Panc1 (cell line): ENCODE measurements around the gene SELENOW. TPM values are rescaled to one million over a fixed set of nuclear protein-coding genes. Genes with fewer than 3 reads are reported as not detected.

Experiments
- ATAC-seq: fragments of 200-7000 bp; cut with Tn5 transposase; 2 replicates; pipeline ENCODE4 v1.9.1; 2020; ENCODE audit warnings: mild to moderate bottlenecking, moderate library complexity
- BruUV-seq: library from RNA; stranded (reverse); fragments of 400-500 nt; replicated peaks from 2 replicates; lab custom pipeline; 2021; lab: Mats Ljungman, UMichigan
- CTCF ChIA-PET: fragments of 300-600 bp; sonication (Branson Sonifier 250); formaldehyde crosslinking; loops from one replicate; lab custom pipeline; 2022; ENCODE audit warnings: antibody characterized with exemption; lab: Charles Lee
- POLR2A ChIA-PET: fragments of 300-600 bp; sonication (Branson Sonifier 250); formaldehyde crosslinking; loops from one replicate; lab custom pipeline; 2022; ENCODE audit warnings: antibody characterized with exemption; lab: Charles Lee
- DNase-seq: peaks from one replicate; pipeline ENCODE4 v3.0.0-alpha.2; 2010; ENCODE audit warnings: low read depth, low spot score
- H3K27ac ChIP-seq: 2 replicates; pipeline ENCODE4 v1.5.1; 2011; ENCODE audit warnings: mild to moderate bottlenecking, low read length, inconsistent platforms
- H3K27me3 ChIP-seq: fragments of 200-500 bp; sonication (Bioruptor generic); 2 replicates; pipeline ENCODE4 v1.6.0; 2014; ENCODE audit warnings: low read length, inconsistent platforms; ENCODE audit not compliant: control insufficient read depth, insufficient read depth
- H3K36me3 ChIP-seq: fragments of 200-500 bp; sonication (Bioruptor generic); 2 replicates; pipeline ENCODE4 v1.5.1; 2014; ENCODE audit warnings: inconsistent platforms, mild to moderate bottlenecking, low read length, moderate library complexity; ENCODE audit not compliant: control insufficient read depth, insufficient read depth
- H3K4me1 ChIP-seq: 2 replicates; pipeline ENCODE4 v1.5.1; 2011; ENCODE audit warnings: inconsistent platforms, mild to moderate bottlenecking, low read length, moderate library complexity; ENCODE audit not compliant: control insufficient read depth, insufficient read depth
- H3K4me3 ChIP-seq, 2 experiments: 2 replicates each; pipeline ENCODE4 v1.5.1; 2011 to 2012; ENCODE audit warnings: low read depth in 2 of 2, low read length in 2 of 2, mild to moderate bottlenecking in 2 of 2, inconsistent platforms in 1 of 2, moderate library complexity in 1 of 2
- H3K9me3 ChIP-seq: fragments of 200-500 bp; sonication (Bioruptor generic); 2 replicates; pipeline ENCODE4 v1.5.1; 2014; ENCODE audit warnings: low read depth, mild to moderate bottlenecking, inconsistent platforms, low read length, moderate library complexity; ENCODE audit not compliant: control insufficient read depth, insufficient read depth
- POLR2AphosphoS5 ChIP-seq: IDR thresholded peaks from 2 replicates; pipeline ENCODE4 v1.6.1; 2012; ENCODE audit warnings: mild to moderate bottlenecking, low read depth, low read length, moderate library complexity
- REST ChIP-seq, 2 experiments: IDR thresholded peaks; 2 replicates each; pipeline ENCODE4 v1.6.1; 2011 to 2012; ENCODE audit warnings: low read depth in 2 of 2, control low read depth in 1 of 2, low read length in 1 of 2, mild to moderate bottlenecking in 1 of 2, moderate library complexity in 1 of 2; ENCODE audit not compliant: insufficient read depth in 1 of 2
- SIN3A ChIP-seq: IDR thresholded peaks from 2 replicates; pipeline ENCODE4 v1.6.1; 2012; ENCODE audit warnings: low read depth, mild to moderate bottlenecking, low read length, moderate library complexity, borderline replicate concordance; ENCODE audit not compliant: insufficient read depth
- TCF7L2 ChIP-seq: IDR thresholded peaks from 2 replicates; pipeline ENCODE4 v1.6.1; 2011; ENCODE audit warnings: mild to moderate bottlenecking, low read depth, low read length, inconsistent platforms
- in situ Hi-C: cut with HindIII; loops from 2 replicates; pipeline ENCODE4 v1.10.0; 2016; ENCODE audit warnings: low sequenced_read_pairs, low pct_unique_long_range_greater_than_20kb
- intact Hi-C: fragments of 100-400 bp; cut with micrococcal nuclease; formaldehyde crosslinking; loops from one replicate; pipeline ENCODE4 v1.10.0; 2022; ENCODE audit not compliant: unreplicated experiment
- total RNA-seq: library from RNA; stranded (reverse); gene quantifications from one replicate; pipeline ENCODE4 v1.2.1, GENCODE V29; 2021; ENCODE audit not compliant: unreplicated experiment
- TF ChIP-seq, protein P1 (sequence below): fragments of 450-650 bp; IDR thresholded peaks from 2 replicates; pipeline ENCODE4 v1.5.1; 2017; ENCODE audit warnings: mild to moderate bottlenecking

The SELENOW gene
- total RNA-seq, 1 experiment from 2014 or later: 62.0 TPM

DNA sequence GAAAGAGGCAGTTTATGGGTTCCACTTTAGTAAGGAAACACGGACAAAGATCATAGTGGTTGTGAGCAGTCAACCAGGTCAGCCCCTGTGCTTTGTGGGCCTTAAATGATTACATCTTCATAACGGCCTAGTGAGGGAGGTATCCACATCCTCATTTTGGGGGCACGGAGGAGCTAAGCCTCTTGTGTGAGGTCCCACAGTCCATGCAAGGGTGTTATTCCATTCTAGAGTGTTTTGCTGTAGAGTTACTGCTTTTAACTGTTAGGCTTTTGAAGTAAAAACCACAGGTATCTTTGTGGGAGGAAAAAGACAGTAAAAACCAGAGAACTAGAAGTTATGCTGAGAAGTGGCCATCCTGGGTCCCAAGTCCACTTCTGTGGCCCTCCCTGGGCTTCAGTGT lies 29.2 kb upstream of the SELENOW start:
- no TSS peak for BruUV-seq
- intact Hi-C loops: no loop called here
- no peak overlapping the region for H3K4me3 ChIP-seq
- DNase-seq: no peak
- peaks cover 3% of the 10 kb centered on the region; the same call in 1 of the 2 replicates for H3K36me3 ChIP-seq
- no peaks in the 10 kb centered on the region for H3K4me1 ChIP-seq
- no peaks in the 10 kb centered on the region for H3K27me3 ChIP-seq
- POLR2A ChIA-PET: no interaction called here
- CTCF ChIA-PET: no interaction called here
- H3K9me3 ChIP-seq: no peaks in the 10 kb centered on the region
- H3K27ac ChIP-seq: no peak overlapping the region
- no peak for ATAC-seq
- TF ChIP-seq POLR2AphosphoS5 (no peak), REST (IDR thresholded peaks at IDR 0.05; ENCODE audit: insufficient read depth in 1 of 2, low read depth in 2 of 2, low read length in 1 of 2) (no peak), SIN3A (no peak), TCF7L2 (no peak)
- TF ChIP-seq, protein P1, sequence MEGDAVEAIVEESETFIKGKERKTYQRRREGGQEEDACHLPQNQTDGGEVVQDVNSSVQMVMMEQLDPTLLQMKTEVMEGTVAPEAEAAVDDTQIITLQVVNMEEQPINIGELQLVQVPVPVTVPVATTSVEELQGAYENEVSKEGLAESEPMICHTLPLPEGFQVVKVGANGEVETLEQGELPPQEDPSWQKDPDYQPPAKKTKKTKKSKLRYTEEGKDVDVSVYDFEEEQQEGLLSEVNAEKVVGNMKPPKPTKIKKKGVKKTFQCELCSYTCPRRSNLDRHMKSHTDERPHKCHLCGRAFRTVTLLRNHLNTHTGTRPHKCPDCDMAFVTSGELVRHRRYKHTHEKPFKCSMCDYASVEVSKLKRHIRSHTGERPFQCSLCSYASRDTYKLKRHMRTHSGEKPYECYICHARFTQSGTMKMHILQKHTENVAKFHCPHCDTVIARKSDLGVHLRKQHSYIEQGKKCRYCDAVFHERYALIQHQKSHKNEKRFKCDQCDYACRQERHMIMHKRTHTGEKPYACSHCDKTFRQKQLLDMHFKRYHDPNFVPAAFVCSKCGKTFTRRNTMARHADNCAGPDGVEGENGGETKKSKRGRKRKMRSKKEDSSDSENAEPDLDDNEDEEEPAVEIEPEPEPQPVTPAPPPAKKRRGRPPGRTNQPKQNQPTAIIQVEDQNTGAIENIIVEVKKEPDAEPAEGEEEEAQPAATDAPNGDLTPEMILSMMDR: no peak
- in situ Hi-C loops: no loop called here

DNA sequence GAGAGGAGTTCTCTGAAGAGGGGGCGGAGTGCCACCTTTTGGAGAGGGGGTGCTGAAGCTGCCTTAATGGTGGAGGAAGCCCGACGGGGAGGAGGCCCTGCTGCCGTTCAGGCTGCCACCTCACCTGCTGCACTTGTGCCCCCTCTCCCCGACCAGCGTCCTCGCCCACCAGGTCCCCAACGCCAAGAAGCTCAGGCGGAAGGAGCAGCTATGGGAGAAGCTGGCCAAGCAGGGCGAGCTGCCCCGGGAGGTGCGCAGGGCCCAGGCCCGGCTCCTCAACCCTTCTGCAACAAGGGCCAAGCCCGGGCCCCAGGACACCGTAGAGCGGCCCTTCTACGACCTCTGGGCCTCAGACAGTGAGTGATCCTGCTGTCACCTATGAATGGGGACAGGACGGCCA lies 27.8 kb upstream of the SELENOW start:
- no peaks in the 10 kb centered on the region for H3K4me1 ChIP-seq
- BruUV-seq: no TSS peak
- no peak for DNase-seq
- no peak overlapping the region for H3K27ac ChIP-seq
- no peak for ATAC-seq
- H3K4me3 ChIP-seq: no peak overlapping the region
- POLR2A ChIA-PET: no interaction called here
- peaks cover 3% of the 10 kb centered on the region; the same call in 1 of the 2 replicates for H3K36me3 ChIP-seq
- no peak for TF ChIP-seq TCF7L2
- no peak for TF ChIP-seq SIN3A
- TF ChIP-seq REST (IDR thresholded peaks at IDR 0.05; ENCODE audit: insufficient read depth in 1 of 2, low read depth in 2 of 2, low read length in 1 of 2): no peak
- TF ChIP-seq POLR2AphosphoS5: no peak
- TF ChIP-seq, protein P1: no peak
- H3K27me3 ChIP-seq: no peaks in the 10 kb centered on the region
- in situ Hi-C loops: no loop called here
- intact Hi-C loops: no loop called here
- H3K9me3 ChIP-seq: no peaks in the 10 kb centered on the region
- CTCF ChIA-PET: no interaction called here
